Nephron progenitor cell (in vitro differentiated cells): Measurements from ENCODE around the gene LIPC.
A peak's percentile ranks its signal among the peaks of the same experiment; 100 is the strongest.

Experiments
- DNase-seq: peaks from one replicate; pipeline ENCODE4 v3.0.0; 2021
- H3K27ac Mint-ChIP-seq: 2 replicates; pipeline ENCODE4 v1.8.0; 2021; ENCODE audit warnings: mild to moderate bottlenecking, moderate library complexity, mixed read lengths
- H3K27me3 Mint-ChIP-seq: 2 replicates; pipeline ENCODE4 v1.8.0; 2021; ENCODE audit warnings: mild to moderate bottlenecking, low read depth, mixed read lengths; ENCODE audit not compliant: poor library complexity
- H3K36me3 Mint-ChIP-seq: 2 replicates; pipeline ENCODE4 v1.8.0; 2021; ENCODE audit warnings: low read depth, mixed read lengths
- H3K4me1 Mint-ChIP-seq: 2 replicates; pipeline ENCODE4 v1.8.0; 2021; ENCODE audit warnings: mixed read lengths
- H3K4me3 Mint-ChIP-seq: 2 replicates; pipeline ENCODE4 v1.8.0; 2021; ENCODE audit warnings: mild to moderate bottlenecking, moderate library complexity, mixed read lengths
- H3K9me3 Mint-ChIP-seq: 2 replicates; pipeline ENCODE4 v1.8.0; 2021; ENCODE audit warnings: mild to moderate bottlenecking, moderate library complexity, mixed read lengths
- CTCF ChIP-seq: fragments of 200-600 bp; sonication (generic); IDR thresholded peaks from 2 replicates; pipeline ENCODE4 v1.5.0; 2021; ENCODE audit warnings: antibody characterized with exemption

LIPC gene

GRCh38 chr15:58565619-58566018 is 133.8 kb downstream of the LIPC start:
- Mint-ChIP-seq H3K27ac (no peak overlapping the region), H3K4me1 (peaks cover 13% of the 10 kb centered on the region), H3K9me3 (peaks cover 4% of the 10 kb centered on the region), H3K36me3 (no peaks in the 10 kb centered on the region), H3K27me3 (peaks cover 7% of the 10 kb centered on the region), H3K4me3 (no peak overlapping the region)
- no peak for TF ChIP-seq CTCF
- DNase-seq = no peak

- DNase-seq = no peak
- Mint-ChIP-seq H3K4me3 (no peak overlapping the region), H3K27me3 (peaks cover 7% of the 10 kb centered on the region), H3K27ac (no peak overlapping the region), H3K9me3 (peaks cover 4% of the 10 kb centered on the region), H3K36me3 (no peaks in the 10 kb centered on the region), H3K4me1 (peaks cover 13% of the 10 kb centered on the region)
- TF ChIP-seq CTCF = no peak
Measured at GRCh38 chr15:58566029-58566428, 134.2 kb downstream of the LIPC start.

- DNase-seq = no peak
- no peak overlapping the region for H3K4me3 Mint-ChIP-seq
- no peak for TF ChIP-seq CTCF
- H3K27me3 Mint-ChIP-seq = peaks cover 13% of the 10 kb centered on the region
- no peak overlapping the region for H3K27ac Mint-ChIP-seq
- H3K36me3 Mint-ChIP-seq = no peaks in the 10 kb centered on the region
- peaks cover 4% of the 10 kb centered on the region for H3K9me3 Mint-ChIP-seq
- H3K4me1 Mint-ChIP-seq = peaks cover 19% of the 10 kb centered on the region
Measured at GRCh38 chr15:58568157-58568571, 136.4 kb downstream of the LIPC start.

- Mint-ChIP-seq H3K4me3 (no peak overlapping the region), H3K9me3 (peaks cover 4% of the 10 kb centered on the region), H3K27me3 (peaks cover 11% of the 10 kb centered on the region), H3K36me3 (no peaks in the 10 kb centered on the region), H3K4me1 (peaks cover 19% of the 10 kb centered on the region), H3K27ac (no peak overlapping the region)
- TF ChIP-seq CTCF = no peak
- DNase-seq = no peak
Measured at GRCh38 chr15:58569455-58569854, 137.7 kb downstream of the LIPC start.

- H3K4me1 Mint-ChIP-seq = peaks cover 7% of the 10 kb centered on the region
- no peak for DNase-seq
- H3K27ac Mint-ChIP-seq = no peak overlapping the region
- peaks cover 4% of the 10 kb centered on the region for H3K9me3 Mint-ChIP-seq
- TF ChIP-seq CTCF = no peak
- H3K36me3 Mint-ChIP-seq = no peaks in the 10 kb centered on the region
- peaks cover 7% of the 10 kb centered on the region for H3K27me3 Mint-ChIP-seq
- H3K4me3 Mint-ChIP-seq = no peak overlapping the region
Measured at GRCh38 chr15:58571491-58571890, 139.7 kb downstream of the LIPC start.

- Mint-ChIP-seq H3K36me3 (no peaks in the 10 kb centered on the region), H3K27me3 (peaks cover 7% of the 10 kb centered on the region), H3K4me1 (peaks cover 7% of the 10 kb centered on the region), H3K27ac (peak overlapping the region; percentile 8), H3K4me3 (no peak overlapping the region), H3K9me3 (peaks cover 4% of the 10 kb centered on the region)
- TF ChIP-seq CTCF = no peak
- no peak for DNase-seq
Measured at GRCh38 chr15:58572521-58572920, 140.7 kb downstream of the LIPC start.
